GM19324 (cell line): ENCODE measurements around the gene CKAP2L.

Experiments used
- ATAC-seq: cut with Tn5 transposase; IDR thresholded peaks from one replicate; pipeline ENCODE4 v1.9.1; 2021; ENCODE audit warnings: mild to moderate bottlenecking, moderate library complexity; ENCODE audit not compliant: unreplicated experiment, low FRiP score

The CKAP2L gene

DNA sequence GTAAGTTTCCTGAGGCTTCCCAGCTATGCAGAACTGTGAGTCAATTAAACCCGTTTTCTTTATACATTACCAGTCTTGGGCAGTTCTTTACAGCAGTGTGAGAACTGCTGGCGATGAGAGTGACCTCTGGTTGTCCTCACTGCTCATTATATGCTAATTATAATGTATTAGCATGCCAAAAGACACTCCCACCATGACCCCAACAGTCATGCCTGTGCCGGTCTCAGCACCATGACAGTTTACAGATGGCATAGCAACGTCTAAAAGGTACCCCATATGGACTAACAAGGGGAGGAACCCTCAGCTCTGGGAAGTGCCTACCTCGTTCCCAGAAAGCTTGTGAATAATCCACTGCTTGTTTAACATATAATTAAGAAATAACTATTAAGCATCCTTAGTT lies 28.0 kb upstream of the CKAP2L start:
- no peak for ATAC-seq

DNA sequence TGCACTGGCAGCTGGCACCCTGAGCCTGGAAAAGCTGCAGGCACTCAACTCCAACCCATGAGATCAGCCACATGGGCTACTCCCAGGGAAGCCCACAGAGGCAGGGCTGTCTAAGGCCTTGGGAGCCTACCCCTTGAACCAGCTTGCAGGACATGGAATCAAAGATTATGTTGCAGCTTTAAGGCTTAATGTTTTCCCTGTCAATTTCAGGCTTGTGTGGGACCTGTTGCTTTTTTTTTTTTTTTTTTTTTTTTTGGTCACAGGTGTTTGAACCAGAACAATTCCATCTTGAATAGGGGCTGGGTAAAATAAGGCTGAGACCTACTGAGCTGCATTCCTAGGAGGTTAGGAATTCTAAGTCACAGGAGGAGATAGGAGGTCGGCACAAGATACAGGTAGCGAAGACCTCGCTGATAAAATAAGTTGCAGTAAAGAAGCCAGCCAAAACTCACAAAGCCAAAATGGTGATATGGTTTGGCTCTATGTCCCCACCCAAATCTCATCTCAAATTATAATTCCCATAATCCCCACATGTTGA lies 27.4 kb upstream of the CKAP2L start:
- ATAC-seq = no peak

DNA sequence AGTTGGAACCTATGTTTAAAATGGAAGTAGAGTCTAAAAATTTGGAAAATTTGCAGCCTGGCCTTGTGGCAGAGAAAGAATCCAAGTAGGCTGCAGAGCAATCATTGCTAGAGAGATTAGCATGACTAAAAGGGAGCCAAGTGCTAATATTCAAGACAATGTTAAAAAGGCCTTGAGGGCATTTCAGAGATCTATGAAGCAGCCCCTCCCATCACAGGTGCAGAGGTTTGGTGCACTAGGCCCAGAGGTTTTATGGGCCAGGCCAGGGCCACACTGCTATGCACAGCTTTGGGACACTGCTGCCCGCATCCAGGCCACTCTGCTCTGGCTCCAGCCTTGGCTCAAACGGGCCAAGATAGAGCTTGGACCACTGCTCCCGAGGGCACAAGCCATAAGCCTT lies 26.6 kb upstream of the CKAP2L start:
- ATAC-seq = no peak

DNA sequence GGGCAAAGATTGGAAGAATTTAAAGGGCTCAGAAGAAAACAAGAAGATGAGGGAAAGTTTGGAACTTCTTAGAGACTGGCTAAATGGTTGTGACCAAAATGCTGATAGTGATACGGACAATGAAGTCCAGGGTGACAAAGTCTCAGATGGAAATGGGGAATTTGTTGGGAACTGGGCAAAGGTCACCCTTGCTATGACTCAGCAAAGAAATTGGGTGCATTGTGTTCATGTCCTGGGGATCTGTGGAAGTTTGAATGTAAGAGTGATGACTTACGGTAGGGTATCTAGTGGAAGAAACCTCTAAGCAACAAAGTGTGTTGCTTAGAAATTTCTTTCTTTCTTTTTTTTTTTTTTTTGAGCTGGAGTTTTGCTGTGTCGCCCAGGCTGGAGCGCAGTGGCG lies 25.9 kb upstream of the CKAP2L start:
- no peak for ATAC-seq

DNA sequence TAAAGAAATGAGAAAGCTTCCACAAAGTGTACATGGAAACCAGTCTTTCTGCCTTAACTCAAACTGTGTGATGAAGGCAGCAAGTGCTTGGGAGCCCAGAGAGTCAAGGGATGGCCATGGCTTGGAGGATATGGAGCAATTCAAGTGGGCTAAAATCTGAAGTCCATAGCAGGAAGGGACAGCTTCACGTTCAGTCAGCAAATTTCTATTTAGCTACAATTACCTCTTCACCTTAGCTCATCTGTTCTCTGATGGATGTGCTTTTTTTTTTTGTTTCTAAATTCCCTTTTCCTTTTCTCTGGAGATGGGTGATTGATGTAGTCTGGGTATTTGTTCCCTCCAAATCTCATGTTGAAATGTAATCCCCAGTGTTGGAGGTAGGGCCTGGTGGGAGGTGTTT lies 24.8 kb upstream of the CKAP2L start:
- ATAC-seq = no peak

DNA sequence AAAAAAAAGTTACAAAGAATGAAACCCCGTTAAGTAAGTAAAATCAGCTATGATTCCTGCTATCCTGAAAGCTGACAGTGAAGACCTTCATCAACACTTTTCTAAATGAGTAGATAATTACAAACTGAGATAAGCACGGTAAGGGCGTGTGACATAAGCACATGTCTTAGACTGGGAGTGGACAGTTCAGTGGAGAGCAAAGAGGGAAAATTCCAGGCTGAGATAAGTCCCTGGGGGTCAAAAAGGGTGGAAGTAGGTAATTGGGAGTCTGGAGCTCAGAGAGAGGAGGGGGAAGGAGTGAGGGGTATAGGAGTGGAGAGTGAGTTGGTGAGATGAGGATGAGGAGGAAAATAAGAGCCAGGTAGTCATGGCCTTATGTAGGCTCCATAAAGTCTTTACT lies 24.2 kb upstream of the CKAP2L start:
- no peak for ATAC-seq

DNA sequence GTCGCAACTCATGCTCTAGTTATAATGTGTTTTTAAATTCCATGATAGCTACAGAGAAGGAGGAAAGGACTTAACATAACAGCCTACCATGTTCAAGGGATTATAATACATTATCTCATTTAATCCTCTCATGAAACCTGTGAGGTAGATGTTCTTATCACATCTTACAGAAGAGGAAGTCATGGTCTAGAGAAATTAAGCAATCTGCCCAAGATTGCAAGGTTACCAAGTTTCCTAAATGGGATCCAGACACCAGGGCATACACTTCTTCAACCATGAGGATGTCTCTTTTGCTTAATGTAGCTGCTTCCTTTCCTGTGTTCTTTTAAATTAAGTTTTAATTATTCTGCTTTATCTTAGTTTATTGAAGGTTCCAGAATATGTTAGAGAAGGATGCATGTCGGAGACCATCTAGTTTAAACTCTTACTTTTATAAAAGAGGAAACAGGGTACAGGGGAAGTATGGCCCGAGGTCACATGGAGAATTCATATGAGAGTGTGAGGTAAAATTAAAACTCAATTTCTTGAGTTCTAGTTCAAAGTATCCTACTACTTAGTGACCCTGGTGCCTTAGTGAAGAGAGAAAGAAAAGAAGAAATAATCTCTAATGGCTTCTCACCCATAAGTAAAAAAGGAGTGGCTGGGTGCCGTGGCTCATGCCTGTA lies 23.5 kb upstream of the CKAP2L start:
- ATAC-seq = no peak

DNA sequence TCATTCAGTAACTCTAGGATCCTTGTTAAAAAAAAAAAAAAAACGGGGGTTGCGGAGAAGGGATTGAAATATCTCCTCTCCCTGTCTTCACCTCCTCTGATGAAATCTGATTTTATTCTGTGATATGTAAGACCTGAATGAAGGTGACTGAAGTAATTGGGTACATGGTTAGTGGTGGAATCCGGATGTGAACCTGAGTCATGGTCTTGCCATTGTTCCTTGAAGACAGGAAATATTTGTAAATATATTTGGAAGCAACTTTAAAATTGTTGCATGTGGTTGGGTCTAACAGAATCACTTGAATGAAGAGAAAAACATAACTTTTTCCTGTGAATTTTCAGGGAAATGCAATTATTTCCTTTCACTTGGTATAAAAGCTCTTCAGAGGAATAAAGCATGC lies 22.9 kb upstream of the CKAP2L start:
- ATAC-seq = no peak

DNA sequence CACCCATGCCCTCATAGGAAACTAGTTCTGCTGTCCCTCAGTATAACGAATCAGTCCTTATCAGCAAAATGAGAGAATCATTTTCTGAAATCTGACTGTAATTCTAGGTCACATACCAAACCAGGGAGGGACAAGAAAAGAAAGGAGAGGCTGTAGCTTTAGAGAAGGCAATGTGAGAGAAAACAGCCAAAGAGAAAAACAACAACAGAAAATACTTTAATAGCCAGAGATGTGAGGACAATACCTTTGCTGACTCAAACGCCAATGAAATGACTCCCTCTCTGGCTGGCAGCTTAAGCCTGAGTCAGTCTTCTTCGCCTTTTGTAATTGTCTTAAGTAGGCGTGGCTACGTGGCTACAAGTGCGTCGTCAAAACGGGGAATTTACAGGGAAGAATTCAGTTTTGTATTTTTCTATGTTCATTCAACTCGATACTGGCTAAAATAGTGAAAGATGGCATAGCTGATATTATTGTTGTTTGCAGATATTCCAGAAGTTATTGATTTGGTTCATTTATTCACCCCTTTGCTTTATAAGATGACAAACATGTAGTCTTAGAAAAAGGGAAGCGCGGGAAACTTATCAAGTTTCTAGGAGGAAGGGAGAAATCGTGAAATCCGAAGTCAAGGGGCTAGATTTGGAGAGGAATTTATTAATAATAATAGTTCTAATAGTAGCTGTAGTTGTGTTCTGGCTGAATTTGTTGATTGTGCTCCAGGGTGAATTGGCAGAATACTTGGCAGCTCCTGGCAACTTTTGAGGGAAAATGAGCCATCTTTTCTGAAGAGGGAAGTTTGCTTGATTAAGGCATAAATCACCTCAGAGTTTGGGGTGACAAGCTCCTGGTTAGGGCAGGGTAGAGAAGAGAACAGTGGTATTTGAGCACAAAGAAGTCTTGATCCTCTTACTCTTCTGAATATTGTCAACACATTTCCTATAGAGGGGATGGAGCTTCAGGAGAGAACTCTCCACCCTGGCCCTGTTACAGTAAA lies 20.1 kb upstream of the CKAP2L start, which contains the start of gene IL1A:
Gene IL1A, minus strand, starts transcription at position 295 of the 991 bp plus-strand sequence. CDS start 723 bp downstream, outside the sequence.
- no peak for ATAC-seq

DNA sequence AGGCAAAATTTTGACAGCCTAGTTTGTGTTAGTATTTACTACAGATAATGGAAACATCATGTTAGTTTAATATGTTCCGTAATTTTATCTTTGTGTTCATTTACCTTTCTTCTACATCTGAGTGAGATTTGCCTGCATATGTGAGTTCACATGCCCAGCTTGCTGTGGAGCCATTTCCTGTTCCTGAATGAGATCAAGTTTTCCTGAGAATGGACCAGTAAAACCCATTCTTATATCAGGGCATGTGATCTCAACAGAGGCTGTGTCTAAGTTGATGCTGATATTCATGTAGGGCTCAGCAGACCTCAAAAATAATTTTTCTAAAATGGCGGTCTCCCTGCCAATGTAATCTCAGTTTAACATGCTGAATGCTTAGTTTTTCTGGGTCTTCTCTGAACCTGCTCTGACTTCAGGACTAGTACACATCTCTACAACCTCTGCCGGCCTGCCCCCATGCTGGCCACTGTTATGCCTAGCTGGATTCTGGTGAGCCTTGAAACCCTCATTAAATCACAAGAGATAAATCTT lies 18.8 kb upstream of the CKAP2L start:
- no peak for ATAC-seq

DNA sequence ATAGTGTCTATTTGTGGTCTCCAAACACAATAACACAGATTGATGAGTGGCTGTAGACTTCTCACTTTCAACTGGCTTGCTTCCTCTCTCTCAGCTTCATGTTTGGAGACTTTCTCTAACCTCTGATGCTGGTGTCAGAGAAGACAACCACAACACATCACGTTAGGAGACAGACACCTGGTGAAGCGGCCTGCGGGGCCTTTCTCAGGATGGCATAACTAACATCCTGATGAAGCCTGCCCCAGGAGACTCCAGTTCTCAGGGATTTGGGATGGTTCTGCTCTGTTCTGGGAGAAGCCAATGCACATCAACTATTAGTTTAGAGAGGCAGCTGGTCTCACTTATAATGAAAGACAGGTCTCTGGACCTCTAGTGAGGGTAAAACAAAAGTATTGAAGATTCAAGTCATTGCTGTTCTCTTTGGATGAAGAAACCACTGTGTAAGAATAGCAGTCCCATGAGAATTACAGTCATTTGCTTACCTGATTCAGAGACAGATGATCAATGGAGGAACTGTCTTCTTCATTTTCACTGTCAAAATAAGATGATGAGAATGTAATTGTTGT lies 17.9 kb upstream of the CKAP2L start:
- peak; percentile 84 for ATAC-seq

DNA sequence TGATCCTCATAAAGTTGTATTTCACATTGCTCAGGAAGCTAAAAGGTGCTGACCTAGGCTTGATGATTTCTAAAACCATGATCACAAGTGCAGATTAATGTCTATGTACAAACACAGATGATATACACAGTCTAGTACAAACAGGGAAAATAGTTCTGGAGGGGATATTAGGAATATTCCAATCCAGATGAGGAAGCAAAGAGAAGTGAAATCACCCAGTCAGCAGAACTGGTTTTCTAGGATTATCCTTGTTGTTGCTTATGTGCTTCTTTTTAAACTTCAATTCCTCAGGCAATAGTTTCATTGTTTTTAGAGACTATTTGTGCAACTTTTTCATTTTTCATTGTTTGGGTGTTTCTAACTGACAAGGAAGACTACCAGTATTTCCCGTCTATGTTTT lies 15.2 kb upstream of the CKAP2L start:
- no peak for ATAC-seq

DNA sequence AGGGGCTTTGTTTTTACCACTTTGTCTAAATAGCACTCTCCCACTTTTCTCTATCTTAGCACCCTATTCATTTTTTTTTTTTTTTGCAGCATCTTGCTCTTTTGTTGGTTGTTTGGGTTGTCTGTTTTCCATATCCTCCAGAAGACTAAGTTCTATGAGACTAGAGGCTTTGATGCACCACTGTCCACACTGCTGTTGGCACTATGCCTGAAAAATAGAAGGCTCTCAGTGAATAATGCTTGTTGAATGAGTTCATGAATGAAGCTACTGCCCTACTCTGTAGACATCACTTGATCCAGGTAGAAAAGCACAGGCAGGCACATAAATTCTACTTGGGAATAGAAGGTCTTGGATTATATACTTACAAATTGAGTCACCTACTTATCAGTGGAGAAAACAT lies 12.6 kb upstream of the CKAP2L start:
- ATAC-seq = no peak

DNA sequence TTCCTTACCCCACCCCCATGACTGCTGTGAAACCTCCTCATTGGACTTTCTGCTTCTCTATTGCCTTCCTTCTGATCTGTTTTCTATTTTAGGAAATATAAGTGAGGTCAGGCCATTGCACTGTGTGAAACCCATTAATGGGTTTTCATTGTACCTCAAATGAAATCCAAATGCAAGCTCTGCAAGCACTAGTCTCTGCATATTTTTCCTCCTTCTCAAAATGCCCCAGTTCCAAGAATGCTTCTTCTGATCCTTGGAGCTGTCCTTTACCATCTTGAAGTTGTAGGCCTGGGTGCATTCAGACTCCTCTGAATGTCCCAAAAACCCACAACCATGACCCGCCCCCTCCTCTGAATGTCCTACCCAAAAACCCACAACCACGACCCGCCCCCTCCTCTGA lies 11.7 kb upstream of the CKAP2L start:
- ATAC-seq = no peak

DNA sequence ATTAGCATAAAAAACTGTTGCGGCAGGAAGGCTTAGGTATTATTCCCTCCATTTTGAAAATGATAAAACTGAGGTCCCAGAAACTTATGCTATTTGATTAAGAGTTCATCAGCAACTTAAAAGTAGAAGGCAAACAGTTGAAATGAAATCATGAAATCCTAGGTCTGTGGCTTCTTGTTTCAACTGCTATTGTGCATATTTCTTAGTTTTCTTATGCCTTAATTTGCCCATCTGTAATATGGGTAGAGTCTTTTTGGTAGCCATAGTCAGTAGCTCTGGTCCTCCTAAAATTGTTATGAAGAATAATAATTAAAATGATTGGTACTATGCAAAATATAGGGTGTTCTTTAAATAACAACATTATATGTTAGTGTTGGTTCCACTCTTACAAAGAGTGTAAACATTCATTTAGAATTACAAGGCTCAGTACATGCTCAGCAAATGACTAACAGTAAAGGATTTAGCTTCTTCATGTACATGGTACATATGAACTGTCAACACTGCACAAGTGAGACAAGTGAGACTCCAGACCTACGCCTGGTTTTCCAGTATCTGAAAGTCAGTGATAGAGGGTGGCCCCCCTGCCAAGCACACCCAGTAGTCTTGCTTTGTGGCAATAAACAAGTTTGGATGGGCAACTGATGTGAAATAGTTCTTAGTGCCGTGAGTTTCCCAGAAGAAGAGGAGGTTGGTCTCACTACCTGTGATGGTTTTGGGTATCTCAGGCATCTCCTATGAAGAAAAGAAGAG lies 10.3 kb upstream of the CKAP2L start:
- no peak for ATAC-seq

DNA sequence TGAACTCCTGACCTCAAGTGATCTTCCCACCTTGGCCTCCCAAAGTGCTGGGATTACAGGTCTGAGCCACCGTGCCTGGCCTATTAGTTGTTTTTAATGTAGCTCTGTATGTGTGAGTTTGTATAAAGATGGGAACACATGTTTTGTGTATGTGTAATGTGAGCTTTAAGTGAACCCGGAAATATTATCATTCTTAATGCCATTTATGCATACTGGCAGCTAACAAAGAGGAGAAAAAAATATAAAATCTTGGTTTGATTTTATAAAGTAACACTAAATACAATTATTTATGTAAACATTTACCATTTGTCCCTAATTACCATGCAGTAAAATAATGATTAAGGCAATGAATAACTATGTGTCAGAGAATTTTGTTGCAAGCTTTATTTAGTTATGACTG lies 9.1 kb upstream of the CKAP2L start:
- no peak for ATAC-seq

DNA sequence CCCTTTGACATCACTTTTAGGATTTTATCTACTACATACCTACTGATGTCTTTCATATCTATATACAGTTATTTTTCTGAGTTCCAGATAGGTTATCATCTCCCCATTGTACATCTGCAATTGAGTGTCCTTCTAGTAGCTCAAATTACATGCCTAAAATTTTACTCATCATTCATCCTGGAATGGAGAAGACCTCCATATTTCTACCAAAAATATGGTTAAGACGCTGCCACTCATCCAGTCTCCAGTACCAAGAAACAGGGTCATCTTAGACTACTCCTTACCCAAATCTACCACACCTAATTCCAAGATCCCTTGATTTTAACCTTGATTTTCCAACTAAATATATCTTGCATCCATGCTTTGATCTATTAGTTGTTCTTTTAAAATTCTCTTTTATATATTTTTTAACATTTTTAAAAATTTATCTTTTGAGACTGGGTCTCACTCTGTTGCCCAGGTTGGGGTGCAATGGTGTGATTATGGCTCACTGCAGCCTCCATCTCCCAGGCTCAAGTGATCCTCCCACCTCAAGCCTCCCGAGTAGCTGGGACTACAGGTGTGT lies 8.6 kb upstream of the CKAP2L start:
- no peak for ATAC-seq

DNA sequence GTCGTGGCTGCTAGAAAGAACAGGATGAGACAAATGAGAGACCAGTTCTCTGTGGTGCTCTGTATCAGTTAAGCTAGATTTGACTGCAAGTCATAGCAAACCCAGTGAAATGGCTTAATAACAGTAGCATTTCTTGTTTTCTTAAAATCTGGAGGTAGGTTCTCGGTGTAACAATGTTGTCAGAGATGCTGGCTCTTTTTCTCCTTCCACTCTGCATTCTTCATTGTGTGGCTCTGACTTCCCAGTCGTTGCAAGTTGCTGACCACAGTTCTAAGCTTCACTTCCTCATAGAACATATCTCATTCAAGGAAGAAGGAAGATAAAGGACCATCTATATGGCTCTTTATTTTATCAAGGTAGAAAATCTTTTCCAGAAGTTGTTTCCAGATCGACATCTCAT lies 7.9 kb upstream of the CKAP2L start:
- no peak for ATAC-seq

DNA sequence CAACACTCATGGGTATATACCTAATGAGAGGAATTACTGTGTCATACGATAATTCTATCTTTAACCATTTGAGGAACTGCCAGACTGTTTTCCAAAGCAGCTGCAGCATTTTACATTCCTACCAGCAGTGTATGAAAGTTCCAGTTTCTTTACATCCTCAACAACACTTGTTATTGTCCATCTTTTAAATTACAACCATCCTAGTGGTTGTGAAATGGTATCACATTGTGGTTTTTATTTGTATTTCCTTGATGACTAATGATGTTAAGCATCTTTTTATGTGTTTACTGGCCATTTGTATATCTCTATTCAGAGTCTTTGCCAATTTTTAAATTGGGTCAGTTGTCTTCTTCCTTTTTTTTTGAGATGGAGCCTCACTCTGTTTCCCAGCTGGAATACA lies 4.0 kb upstream of the CKAP2L start:
- ATAC-seq = no peak
